Measurements from ENCODE around the gene DAB2IP.

- TF ChIP-seq, protein P1, sequence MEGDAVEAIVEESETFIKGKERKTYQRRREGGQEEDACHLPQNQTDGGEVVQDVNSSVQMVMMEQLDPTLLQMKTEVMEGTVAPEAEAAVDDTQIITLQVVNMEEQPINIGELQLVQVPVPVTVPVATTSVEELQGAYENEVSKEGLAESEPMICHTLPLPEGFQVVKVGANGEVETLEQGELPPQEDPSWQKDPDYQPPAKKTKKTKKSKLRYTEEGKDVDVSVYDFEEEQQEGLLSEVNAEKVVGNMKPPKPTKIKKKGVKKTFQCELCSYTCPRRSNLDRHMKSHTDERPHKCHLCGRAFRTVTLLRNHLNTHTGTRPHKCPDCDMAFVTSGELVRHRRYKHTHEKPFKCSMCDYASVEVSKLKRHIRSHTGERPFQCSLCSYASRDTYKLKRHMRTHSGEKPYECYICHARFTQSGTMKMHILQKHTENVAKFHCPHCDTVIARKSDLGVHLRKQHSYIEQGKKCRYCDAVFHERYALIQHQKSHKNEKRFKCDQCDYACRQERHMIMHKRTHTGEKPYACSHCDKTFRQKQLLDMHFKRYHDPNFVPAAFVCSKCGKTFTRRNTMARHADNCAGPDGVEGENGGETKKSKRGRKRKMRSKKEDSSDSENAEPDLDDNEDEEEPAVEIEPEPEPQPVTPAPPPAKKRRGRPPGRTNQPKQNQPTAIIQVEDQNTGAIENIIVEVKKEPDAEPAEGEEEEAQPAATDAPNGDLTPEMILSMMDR (conservative IDR thresholded peaks at IDR 0.05; ENCODE audit: low read depth, low read length) = no peak
- TF ChIP-seq EZH2phosphoT487 (IDR thresholded peaks at IDR 0.05; ENCODE audit: borderline replicate concordance, low read length) = no peak
Observed at GRCh38 chr9:121782514-121783110, 131.2 kb downstream of the DAB2IP start.

Measured in PC-3 (cell line).